ENCODE data around the gene SPTLC2. TPM values are rescaled to one million over a fixed set of nuclear protein-coding genes. Genes with fewer than 3 reads are reported as not detected.

The SPTLC2 gene
- total and polyA plus RNA-seq, 2 of the 13 experiments (the other 11 are each of a cell fraction or from before 2014, with no cell fraction given): 17.4 to 17.5 TPM

- peak; percentile 80 for TF ChIP-seq GMEB1 (CRISPR knock-in tag; IDR thresholded peaks at IDR 0.05; ENCODE audit: borderline replicate concordance)
- TF ChIP-seq ZNF160 (CRISPR knock-in tag; IDR thresholded peaks at IDR 0.05): 0 out of 2 replicates have a peak, but pooled peaks have one; percentile 14
- TF ChIP-seq KDM4B (CRISPR knock-in tag; IDR thresholded peaks at IDR 0.05): peak; percentile 61; the same call in 1 of the 2 replicates
- TF ChIP-seq, protein P1, sequence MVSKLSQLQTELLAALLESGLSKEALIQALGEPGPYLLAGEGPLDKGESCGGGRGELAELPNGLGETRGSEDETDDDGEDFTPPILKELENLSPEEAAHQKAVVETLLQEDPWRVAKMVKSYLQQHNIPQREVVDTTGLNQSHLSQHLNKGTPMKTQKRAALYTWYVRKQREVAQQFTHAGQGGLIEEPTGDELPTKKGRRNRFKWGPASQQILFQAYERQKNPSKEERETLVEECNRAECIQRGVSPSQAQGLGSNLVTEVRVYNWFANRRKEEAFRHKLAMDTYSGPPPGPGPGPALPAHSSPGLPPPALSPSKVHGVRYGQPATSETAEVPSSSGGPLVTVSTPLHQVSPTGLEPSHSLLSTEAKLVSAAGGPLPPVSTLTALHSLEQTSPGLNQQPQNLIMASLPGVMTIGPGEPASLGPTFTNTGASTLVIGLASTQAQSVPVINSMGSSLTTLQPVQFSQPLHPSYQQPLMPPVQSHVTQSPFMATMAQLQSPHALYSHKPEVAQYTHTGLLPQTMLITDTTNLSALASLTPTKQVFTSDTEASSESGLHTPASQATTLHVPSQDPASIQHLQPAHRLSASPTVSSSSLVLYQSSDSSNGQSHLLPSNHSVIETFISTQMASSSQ (IDR thresholded peaks at IDR 0.05; ENCODE audit: low read depth): no peak
- TF ChIP-seq, protein P1 (CRISPR knock-in tag; IDR thresholded peaks at IDR 0.05; ENCODE audit: borderline replicate concordance): peak; percentile 46; the same call in 1 of the 2 replicates
- peak; percentile 81 for TF ChIP-seq GATAD1 (CRISPR knock-in tag; IDR thresholded peaks at IDR 0.05)
- TF ChIP-seq CERS6 (CRISPR knock-in tag; IDR thresholded peaks at IDR 0.05): no peak
- no peak for TF ChIP-seq ZNF607 (CRISPR knock-in tag; IDR thresholded peaks at IDR 0.05; ENCODE audit: borderline replicate concordance)
- no peak for TF ChIP-seq PLSCR1 (CRISPR knock-in tag; IDR thresholded peaks at IDR 0.05; ENCODE audit: borderline replicate concordance)
- 0 out of 2 replicates have a peak, but pooled peaks have one; percentile 27 for TF ChIP-seq NFYC (CRISPR knock-in tag; IDR thresholded peaks at IDR 0.05)
- peak; percentile 15; the same call in 1 of the 2 replicates for TF ChIP-seq ZNF816 (CRISPR knock-in tag; IDR thresholded peaks at IDR 0.05; ENCODE audit: borderline replicate concordance)
- peak; percentile 52 for TF ChIP-seq KMT2A (CRISPR knock-in tag; IDR thresholded peaks at IDR 0.05)
- TF ChIP-seq, protein P2, sequence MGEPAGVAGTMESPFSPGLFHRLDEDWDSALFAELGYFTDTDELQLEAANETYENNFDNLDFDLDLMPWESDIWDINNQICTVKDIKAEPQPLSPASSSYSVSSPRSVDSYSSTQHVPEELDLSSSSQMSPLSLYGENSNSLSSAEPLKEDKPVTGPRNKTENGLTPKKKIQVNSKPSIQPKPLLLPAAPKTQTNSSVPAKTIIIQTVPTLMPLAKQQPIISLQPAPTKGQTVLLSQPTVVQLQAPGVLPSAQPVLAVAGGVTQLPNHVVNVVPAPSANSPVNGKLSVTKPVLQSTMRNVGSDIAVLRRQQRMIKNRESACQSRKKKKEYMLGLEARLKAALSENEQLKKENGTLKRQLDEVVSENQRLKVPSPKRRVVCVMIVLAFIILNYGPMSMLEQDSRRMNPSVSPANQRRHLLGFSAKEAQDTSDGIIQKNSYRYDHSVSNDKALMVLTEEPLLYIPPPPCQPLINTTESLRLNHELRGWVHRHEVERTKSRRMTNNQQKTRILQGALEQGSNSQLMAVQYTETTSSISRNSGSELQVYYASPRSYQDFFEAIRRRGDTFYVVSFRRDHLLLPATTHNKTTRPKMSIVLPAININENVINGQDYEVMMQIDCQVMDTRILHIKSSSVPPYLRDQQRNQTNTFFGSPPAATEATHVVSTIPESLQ (CRISPR knock-in tag; conservative IDR thresholded peaks at IDR 0.05): 0 out of 2 replicates have a peak, but pooled peaks have one; percentile 47
- no peak for TF ChIP-seq SATB2 (CRISPR knock-in tag; IDR thresholded peaks at IDR 0.05)
- TF ChIP-seq MYC (CRISPR knock-in tag; IDR thresholded peaks at IDR 0.05; ENCODE audit: borderline replicate concordance): peak; percentile 65; the same call in 1 of the 2 replicates
Measured at GRCh38 chr14:77457522-77458248, 158.8 kb downstream of the SPTLC2 start, which contains the start of the genes AHSA1 and VIPAS39 (continued).
